Bone marrow (tissue), 2 donors: ENCODE data around the gene SLC41A3.
"Not testable (repeated sequence)": the region's sequence is repeated elsewhere in the genome, so short reads cannot be mapped to it uniquely, and the experiment has no call there.

ENCODE experiments used
- DNase-seq, 2 donors: peaks; one replicate each; lab custom pipeline; 2025; lab: John Stamatoyannopoulos, UW

Gene SLC41A3

GRCh38 chr3:126082362-126083137 lies 1.4 kb downstream of the SLC41A3 start:
- DNase-seq, result no peak

GRCh38 chr3:126081618-126082361 lies 2.1 kb downstream of the SLC41A3 start:
- no peak for DNase-seq

DNA sequence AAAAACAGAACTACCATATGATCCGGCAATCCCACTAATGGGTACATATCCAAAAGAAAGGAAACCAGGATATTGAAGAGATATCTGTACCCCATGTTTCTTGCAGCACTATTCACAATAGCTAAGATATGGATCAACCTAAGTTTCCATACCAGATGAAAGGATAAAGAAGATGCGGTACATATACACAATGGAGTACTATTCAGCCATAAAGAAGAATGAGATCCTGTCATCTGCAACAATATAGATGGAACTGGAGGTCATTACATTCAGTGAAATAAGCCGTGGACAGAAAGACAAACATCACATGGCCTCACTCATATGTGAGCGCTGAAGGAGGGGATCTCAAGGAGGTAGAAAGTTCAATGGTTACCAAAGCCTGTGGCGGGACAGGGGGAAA lies 3.0 kb downstream of the SLC41A3 start:
- no peak for DNase-seq

DNA sequence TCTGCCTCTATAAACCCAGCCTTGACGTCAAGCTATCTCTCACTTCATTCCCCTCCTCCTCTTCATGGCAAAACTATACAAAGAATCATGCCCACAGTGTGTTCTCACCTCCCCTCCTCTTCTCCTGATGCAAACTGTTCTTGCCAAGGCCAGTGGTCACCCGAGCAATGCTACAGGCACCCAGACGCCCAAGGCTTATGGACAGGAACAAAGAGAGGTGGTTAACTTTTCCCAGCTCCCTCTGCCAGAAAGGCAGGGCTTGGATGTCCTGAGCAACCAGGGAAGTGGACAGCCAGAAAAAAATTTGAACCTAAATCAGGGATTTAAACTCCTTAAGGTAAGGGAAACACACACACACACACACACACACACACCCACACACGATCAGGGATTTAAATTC lies 5.1 kb downstream of the SLC41A3 start:
- no peak for DNase-seq

GRCh38 chr3:126077754-126078153 lies 6.2 kb downstream of the SLC41A3 start:
- no peak for DNase-seq

DNA sequence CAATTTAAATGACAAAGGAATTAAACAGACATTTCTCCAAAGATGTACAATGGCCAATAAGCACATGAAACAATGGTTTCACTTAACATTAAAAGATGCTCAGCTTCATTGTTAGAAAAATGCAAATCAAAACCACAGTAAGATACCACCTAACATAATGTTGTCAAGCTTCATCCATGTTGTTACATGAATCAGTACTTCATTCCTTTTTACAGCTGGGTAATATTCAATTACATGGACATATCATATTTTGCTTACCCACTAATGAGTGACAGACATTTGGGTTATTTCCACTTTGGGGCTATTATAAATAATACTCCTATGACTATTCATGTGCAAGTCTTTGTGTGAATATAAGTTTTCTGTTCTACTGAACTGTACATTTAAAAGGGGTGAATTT lies 7.8 kb downstream of the SLC41A3 start:
- DNase-seq, result no peak

GRCh38 chr3:126070146-126070545 lies 13.8 kb downstream of the SLC41A3 start:
- DNase-seq, result no peak

GRCh38 chr3:126067959-126068358 lies 16.0 kb downstream of the SLC41A3 start:
- DNase-seq, result no peak

GRCh38 chr3:126066676-126067075 lies 17.2 kb downstream of the SLC41A3 start:
- not testable (repeated sequence) for DNase-seq

- DNase-seq, result no peak
These were observed 18.0 kb downstream of the SLC41A3 start for GRCh38 chr3:126065876-126066275.

GRCh38 chr3:126064627-126065258 lies 19.2 kb downstream of the SLC41A3 start:
- no peak for DNase-seq

DNA sequence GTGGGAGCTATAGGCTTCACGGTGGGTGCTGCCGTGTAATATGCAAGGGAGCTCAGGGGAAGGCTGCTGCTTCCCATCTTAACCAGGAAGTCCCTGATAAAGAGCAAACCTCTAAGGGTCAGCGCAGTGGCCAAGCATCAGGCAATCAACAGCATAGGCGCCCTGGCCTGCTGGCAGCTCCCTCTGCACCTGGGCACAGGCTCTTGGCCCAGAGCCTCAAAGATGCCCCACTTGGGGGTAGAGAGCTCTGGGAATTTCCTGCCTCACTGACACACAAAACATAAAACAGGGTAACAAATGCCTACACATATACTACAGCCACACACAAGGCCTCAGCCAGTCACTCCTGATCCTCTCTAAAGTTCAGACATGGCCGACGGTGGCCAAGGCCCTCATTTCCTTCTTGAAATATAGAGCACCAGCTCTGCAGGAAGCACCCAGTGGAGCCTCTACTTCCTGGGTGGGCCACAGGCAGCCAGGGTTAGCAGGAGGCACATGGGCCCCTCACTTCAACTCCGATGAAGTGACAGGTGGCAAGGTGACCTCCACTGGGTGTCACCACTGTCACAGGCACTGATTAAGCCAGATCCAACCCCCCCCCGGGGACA lies 20.5 kb downstream of the SLC41A3 start:
- no peak for DNase-seq

- DNase-seq, result no peak
These were observed 22.5 kb downstream of the SLC41A3 start for GRCh38 chr3:126061301-126062032.

GRCh38 chr3:126060613-126061145 lies 23.2 kb downstream of the SLC41A3 start:
- no peak for DNase-seq

GRCh38 chr3:126058666-126059065 lies 25.3 kb downstream of the SLC41A3 start:
- DNase-seq, result no peak

- DNase-seq, result no peak
These were observed 26.0 kb downstream of the SLC41A3 start for GRCh38 chr3:126057936-126058335.

DNA sequence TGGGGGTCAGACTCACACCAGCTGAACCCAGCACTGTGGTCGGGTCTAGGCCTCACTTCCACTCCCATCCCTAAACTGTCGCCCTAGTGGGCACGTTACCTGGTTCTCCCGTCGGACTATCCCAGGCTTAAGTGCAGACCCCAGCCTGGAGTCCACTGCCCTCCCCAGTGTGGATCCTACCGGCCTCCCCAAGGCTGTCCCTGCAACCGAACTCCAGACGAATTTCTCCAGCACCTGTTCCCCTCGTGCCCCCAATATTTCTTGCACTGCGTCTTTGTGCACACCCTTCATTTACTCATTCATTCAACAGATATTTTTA lies 26.5 kb downstream of the SLC41A3 start:
- no peak for DNase-seq

DNA sequence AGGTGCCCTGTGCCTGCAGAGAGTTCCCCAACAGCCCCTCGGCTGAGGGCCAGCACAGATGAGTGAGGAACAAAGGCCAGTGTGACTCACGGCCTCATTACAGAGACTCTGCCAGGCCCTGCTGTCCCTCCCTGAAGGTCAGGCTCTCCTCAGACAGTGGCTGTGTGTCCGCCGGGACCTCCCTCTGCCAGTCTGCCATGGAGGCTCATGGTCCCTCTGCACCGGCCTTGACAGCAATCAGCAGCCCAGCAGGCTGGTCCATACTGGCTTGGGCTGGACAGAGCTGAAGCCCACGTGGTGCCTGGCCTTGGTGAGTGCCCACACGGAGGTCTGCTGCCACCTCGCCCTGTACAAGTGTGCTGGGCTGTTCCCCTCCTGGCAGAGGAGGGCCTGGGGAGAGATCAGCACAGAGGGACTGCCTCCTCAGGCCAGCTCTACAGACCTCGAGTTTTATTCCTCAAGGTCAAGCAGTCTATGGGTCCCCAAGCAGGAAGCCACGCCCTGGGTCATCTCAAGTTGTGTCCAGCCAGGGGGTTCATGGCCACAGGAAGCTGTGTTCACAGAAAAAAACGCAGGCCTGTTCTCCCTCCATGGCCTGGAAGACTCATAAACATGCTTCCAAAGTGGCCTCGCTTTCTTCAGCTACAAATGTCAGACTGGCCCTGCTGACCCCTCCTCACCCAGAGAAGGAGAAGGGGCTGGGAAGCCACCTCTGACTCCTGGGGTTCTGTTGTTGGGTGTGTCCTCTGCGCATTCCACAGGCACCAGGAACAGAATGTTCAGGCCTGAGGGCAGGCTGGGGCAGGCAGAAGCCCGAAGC lies 27.0 kb downstream of the SLC41A3 start:
- DNase-seq, result no peak

DNA sequence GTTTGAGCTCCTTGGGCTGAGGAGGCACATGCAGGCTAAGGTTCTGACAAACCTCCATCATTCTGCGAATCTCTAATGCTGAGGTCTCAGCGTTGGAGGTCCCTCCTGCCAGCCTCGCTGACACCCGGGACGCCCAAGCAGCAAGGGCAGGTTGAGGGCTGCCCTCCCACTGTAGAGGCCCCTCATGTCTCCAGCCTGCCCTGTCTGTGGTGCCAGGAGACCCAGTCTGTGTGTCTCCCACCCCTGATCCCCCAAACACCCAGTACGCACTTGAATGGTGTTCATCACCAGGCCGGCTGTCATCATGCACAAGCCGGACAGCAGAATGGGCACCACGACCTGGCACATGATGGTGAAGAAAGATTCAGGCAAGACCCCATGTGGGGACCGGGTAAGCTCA lies 27.8 kb downstream of the SLC41A3 start:
- no peak for DNase-seq

- DNase-seq, result no peak
These were observed 29.1 kb downstream of the SLC41A3 start for GRCh38 chr3:126054870-126055269.
